Liver (tissue), 9 donors: Measurements from ENCODE around the gene TMEM245. TPM values are rescaled to one million over a fixed set of nuclear protein-coding genes. Genes with fewer than 3 reads are reported as not detected.

ENCODE experiments used
- DNase-seq: peaks from one replicate; pipeline ENCODE4 v3.0.0-alpha.2; 2017; ENCODE audit warnings: low spot score
- H3K27ac ChIP-seq, 2 donors: one replicate each; pipeline ENCODE4 v1.7.0; 2013; ENCODE audit warnings: inconsistent platforms in 2 of 2, low read length in 2 of 2, control low read depth in 1 of 2, low read depth in 1 of 2, mild to moderate bottlenecking in 1 of 2
- H3K27me3 ChIP-seq, 4 donors: one replicate each; pipeline versions ENCODE4 v1.6.1 to v1.7.0; 2013; ENCODE audit warnings: low read length in 3 of 4, inconsistent platforms in 1 of 4, mild to moderate bottlenecking in 1 of 4, moderate library complexity in 1 of 4; ENCODE audit not compliant: control insufficient read depth in 4 of 4, insufficient read depth in 4 of 4
- H3K36me3 ChIP-seq, 4 donors: one replicate each; pipeline versions ENCODE4 v1.6.1 to v1.7.0; 2013; ENCODE audit warnings: low read length in 3 of 4, mild to moderate bottlenecking in 3 of 4, low read depth in 1 of 4, moderate library complexity in 1 of 4; ENCODE audit not compliant: control insufficient read depth in 4 of 4, insufficient read depth in 3 of 4
- H3K4me1 ChIP-seq, 4 donors: one replicate each; pipeline versions ENCODE4 v1.6.1 to v1.7.0; 2013; ENCODE audit warnings: low read length in 3 of 4, mild to moderate bottlenecking in 3 of 4, moderate library complexity in 1 of 4; ENCODE audit not compliant: control insufficient read depth in 4 of 4, insufficient read depth in 4 of 4
- H3K4me3 ChIP-seq, 3 donors: one replicate each; pipeline versions ENCODE4 v1.6.1 to v1.7.0; 2013; ENCODE audit warnings: low read length in 3 of 3, control low read depth in 1 of 3, low read depth in 1 of 3, mild to moderate bottlenecking in 1 of 3
- H3K9ac ChIP-seq, 2 donors: one replicate each; pipeline ENCODE4 v1.7.0; 2013; ENCODE audit warnings: low read length in 2 of 2, mild to moderate bottlenecking in 2 of 2, moderate library complexity in 2 of 2, control low read depth in 1 of 2, low read depth in 1 of 2
- H3K9me3 ChIP-seq, 4 donors: one replicate each; pipeline versions ENCODE4 v1.6.1 to v1.7.0; 2013; ENCODE audit warnings: low read length in 3 of 4; ENCODE audit not compliant: control insufficient read depth in 4 of 4
- ATF3 ChIP-seq: IDR thresholded peaks from 2 replicates; pipeline ENCODE4 v1.6.1; 2016; ENCODE audit warnings: antibody characterized with exemption
- EGR1 ChIP-seq, 2 donors: IDR thresholded peaks; 2 replicates each; pipeline ENCODE4 v1.6.1; 2016 to 2018; ENCODE audit warnings: antibody characterized with exemption in 2 of 2, low read depth in 2 of 2
- FOXA1 ChIP-seq: IDR thresholded peaks from 2 replicates; pipeline ENCODE4 v1.6.1; 2016; ENCODE audit warnings: antibody characterized with exemption
- FOXA2 ChIP-seq: IDR thresholded peaks from 2 replicates; pipeline ENCODE4 v1.6.1; 2016; ENCODE audit warnings: antibody characterized with exemption
- GABPA ChIP-seq, 2 donors: IDR thresholded peaks in 1 of 2; conservative IDR thresholded peaks in 1 of 2; 2 replicates each; pipeline ENCODE4 v1.6.1; 2016; ENCODE audit warnings: antibody characterized with exemption in 2 of 2, mild to moderate bottlenecking in 1 of 2, moderate library complexity in 1 of 2
- HNF4A ChIP-seq, 2 donors: conservative IDR thresholded peaks; 2 replicates each; pipeline ENCODE4 v1.6.1; 2016; ENCODE audit warnings: antibody characterized with exemption in 2 of 2, mild to moderate bottlenecking in 2 of 2
- JUND ChIP-seq, 2 donors: IDR thresholded peaks; 2 replicates each; pipeline ENCODE4 v1.6.1; 2016; ENCODE audit warnings: antibody characterized with exemption in 2 of 2
- MAX ChIP-seq: IDR thresholded peaks from 2 replicates; pipeline ENCODE4 v1.6.1; 2016; ENCODE audit warnings: antibody characterized with exemption
- NR2F2 ChIP-seq: IDR thresholded peaks from 2 replicates; pipeline ENCODE4 v1.6.1; 2016; ENCODE audit warnings: antibody characterized with exemption
- RAD21 ChIP-seq, 2 donors: IDR thresholded peaks; 2 replicates each; pipeline ENCODE4 v1.6.1; 2016; ENCODE audit warnings: antibody characterized with exemption in 2 of 2, mild to moderate bottlenecking in 2 of 2
- RXRA ChIP-seq, 2 donors: IDR thresholded peaks; 2 replicates each; pipeline ENCODE4 v1.6.1; 2017 to 2018; ENCODE audit warnings: antibody characterized with exemption in 2 of 2, mild to moderate bottlenecking in 1 of 2
- SP1 ChIP-seq: IDR thresholded peaks from 2 replicates; pipeline ENCODE4 v1.6.1; 2018; ENCODE audit warnings: antibody characterized with exemption, mild to moderate bottlenecking
- TAF1 ChIP-seq: conservative IDR thresholded peaks from 2 replicates; pipeline ENCODE4 v1.6.1; 2016; ENCODE audit warnings: antibody characterized with exemption, mild to moderate bottlenecking
- YY1 ChIP-seq: IDR thresholded peaks from 2 replicates; pipeline ENCODE4 v1.6.1; 2016; ENCODE audit warnings: antibody characterized with exemption, mild to moderate bottlenecking
- WGBS: extraction: QIAGEN DNeasy Blood & Tissue Kit; methylation state at CpG from one replicate; pipeline ENCODE4 v1.1.7; 2013; 5-methylcytosine and 5-hydroxymethylcytosine counted together
- polyA plus RNA-seq, 2 donors: library from polyadenylated mRNA; stranded (reverse) in 1 of 2; unstranded in 1 of 2; fragments of 200-250 nt in 1 of 2; fragments of >200 nt in 1 of 2; fragmentation: Nextera tagmentation in 1 of 2; extraction: Ambion mirVana in 1 of 2; gene quantifications; one replicate each; pipeline versions ENCODE4 v1.2.1 to v1.2.3, GENCODE V29; 2013 to 2015
- total RNA-seq, 2 donors: library from RNA; depleted of rRNA; stranded (reverse); fragments of >200 nt; gene quantifications; one replicate each; pipeline ENCODE4 v1.2.3, GENCODE V29; 2014
- TF ChIP-seq, protein P1 (sequence below): IDR thresholded peaks from 2 replicates; pipeline ENCODE4 v1.6.1; 2016; ENCODE audit warnings: antibody characterized with exemption, mild to moderate bottlenecking
- TF ChIP-seq, protein P2 (sequence below): IDR thresholded peaks from 2 replicates; pipeline ENCODE4 v1.6.1; 2016; ENCODE audit warnings: antibody characterized with exemption
- donor health status: healthy.
- donor health status: healthy.
- donor health status: healthy.
- donor health status: healthy.
- donor health status: healthy.

Gene TMEM245
- total and polyA plus RNA-seq, 4 donors, result 13.7 to 75.3 (median 31.2) TPM

GRCh38 chr9:108991479-108991878 is 128.3 kb downstream of the TMEM245 start (continued):
- TF ChIP-seq YY1, result no peak
- no peak for TF ChIP-seq FOXA1

GRCh38 chr9:108983885-108984284 is 135.9 kb downstream of the TMEM245 start:
- no peak overlapping the region for H3K27ac ChIP-seq
- H3K4me1 ChIP-seq, result no peaks in the 10 kb centered on the region
- no peak for DNase-seq
- H3K27me3 ChIP-seq, result no peaks in the 10 kb centered on the region
- H3K4me3 ChIP-seq, result no peak overlapping the region
- H3K36me3 ChIP-seq, result peaks cover 0 to 5% (median 2%) of the 10 kb centered on the region in 4 donors
- H3K9ac ChIP-seq, result no peak overlapping the region
- H3K9me3 ChIP-seq, result no peaks in the 10 kb centered on the region
- TF ChIP-seq FOXA1, result no peak
- no peak for TF ChIP-seq MAX
- TF ChIP-seq SP1, result no peak
- no peak for TF ChIP-seq NR2F2
- TF ChIP-seq RXRA (IDR thresholded peaks at IDR 0.05), result no peak
- no peak for TF ChIP-seq JUND (IDR thresholded peaks at IDR 0.05)
- no peak for TF ChIP-seq RAD21 (IDR thresholded peaks at IDR 0.05)
- TF ChIP-seq, protein P1, sequence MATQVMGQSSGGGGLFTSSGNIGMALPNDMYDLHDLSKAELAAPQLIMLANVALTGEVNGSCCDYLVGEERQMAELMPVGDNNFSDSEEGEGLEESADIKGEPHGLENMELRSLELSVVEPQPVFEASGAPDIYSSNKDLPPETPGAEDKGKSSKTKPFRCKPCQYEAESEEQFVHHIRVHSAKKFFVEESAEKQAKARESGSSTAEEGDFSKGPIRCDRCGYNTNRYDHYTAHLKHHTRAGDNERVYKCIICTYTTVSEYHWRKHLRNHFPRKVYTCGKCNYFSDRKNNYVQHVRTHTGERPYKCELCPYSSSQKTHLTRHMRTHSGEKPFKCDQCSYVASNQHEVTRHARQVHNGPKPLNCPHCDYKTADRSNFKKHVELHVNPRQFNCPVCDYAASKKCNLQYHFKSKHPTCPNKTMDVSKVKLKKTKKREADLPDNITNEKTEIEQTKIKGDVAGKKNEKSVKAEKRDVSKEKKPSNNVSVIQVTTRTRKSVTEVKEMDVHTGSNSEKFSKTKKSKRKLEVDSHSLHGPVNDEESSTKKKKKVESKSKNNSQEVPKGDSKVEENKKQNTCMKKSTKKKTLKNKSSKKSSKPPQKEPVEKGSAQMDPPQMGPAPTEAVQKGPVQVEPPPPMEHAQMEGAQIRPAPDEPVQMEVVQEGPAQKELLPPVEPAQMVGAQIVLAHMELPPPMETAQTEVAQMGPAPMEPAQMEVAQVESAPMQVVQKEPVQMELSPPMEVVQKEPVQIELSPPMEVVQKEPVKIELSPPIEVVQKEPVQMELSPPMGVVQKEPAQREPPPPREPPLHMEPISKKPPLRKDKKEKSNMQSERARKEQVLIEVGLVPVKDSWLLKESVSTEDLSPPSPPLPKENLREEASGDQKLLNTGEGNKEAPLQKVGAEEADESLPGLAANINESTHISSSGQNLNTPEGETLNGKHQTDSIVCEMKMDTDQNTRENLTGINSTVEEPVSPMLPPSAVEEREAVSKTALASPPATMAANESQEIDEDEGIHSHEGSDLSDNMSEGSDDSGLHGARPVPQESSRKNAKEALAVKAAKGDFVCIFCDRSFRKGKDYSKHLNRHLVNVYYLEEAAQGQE, result no peak
- TF ChIP-seq HNF4A (conservative IDR thresholded peaks at IDR 0.05), result no peak
- TF ChIP-seq GABPA (IDR thresholded peaks at IDR 0.05 in 1 of 2, conservative IDR thresholded peaks at IDR 0.05 in 1 of 2), result no peak

DNA sequence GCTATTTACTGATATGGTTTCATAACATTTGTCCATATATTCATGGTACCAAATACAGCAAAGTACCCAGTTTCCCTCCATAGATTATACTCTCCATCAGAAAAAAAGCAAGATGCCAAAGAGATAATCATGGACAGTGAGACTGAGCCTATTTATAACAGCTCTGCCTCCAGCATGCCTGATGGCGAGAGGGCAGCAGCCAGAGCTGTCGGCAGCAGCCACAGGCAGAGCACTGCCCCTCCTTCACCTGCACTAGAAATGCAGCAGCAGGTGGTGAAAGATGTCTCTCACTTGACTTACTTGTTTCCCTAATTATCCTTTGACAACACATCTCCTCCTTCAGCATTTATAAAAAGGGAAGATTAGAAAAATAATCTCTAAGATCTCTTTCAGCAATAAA is 138.9 kb downstream of the TMEM245 start:
- Histone ChIP-seq H3K36me3 (peaks cover 0 to 6% (median 4%) of the 10 kb centered on the region in 4 donors), H3K4me1 (no peaks in the 10 kb centered on the region), H3K9ac (no peak overlapping the region), H3K9me3 (no peaks in the 10 kb centered on the region), H3K4me3 (no peak overlapping the region), H3K27me3 (no peaks in the 10 kb centered on the region), H3K27ac (no peak overlapping the region)
- 100% methylated on average over 2 of the region's 2 CpGs for WGBS
- no peak for DNase-seq
- TF ChIP-seq, protein P2, sequence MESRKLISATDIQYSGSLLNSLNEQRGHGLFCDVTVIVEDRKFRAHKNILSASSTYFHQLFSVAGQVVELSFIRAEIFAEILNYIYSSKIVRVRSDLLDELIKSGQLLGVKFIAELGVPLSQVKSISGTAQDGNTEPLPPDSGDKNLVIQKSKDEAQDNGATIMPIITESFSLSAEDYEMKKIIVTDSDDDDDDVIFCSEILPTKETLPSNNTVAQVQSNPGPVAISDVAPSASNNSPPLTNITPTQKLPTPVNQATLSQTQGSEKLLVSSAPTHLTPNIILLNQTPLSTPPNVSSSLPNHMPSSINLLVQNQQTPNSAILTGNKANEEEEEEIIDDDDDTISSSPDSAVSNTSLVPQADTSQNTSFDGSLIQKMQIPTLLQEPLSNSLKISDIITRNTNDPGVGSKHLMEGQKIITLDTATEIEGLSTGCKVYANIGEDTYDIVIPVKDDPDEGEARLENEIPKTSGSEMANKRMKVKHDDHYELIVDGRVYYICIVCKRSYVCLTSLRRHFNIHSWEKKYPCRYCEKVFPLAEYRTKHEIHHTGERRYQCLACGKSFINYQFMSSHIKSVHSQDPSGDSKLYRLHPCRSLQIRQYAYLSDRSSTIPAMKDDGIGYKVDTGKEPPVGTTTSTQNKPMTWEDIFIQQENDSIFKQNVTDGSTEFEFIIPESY, result no peak
- TF ChIP-seq FOXA2 (no peak), GABPA (IDR thresholded peaks at IDR 0.05 in 1 of 2, conservative IDR thresholded peaks at IDR 0.05 in 1 of 2) (no peak), YY1 (no peak), TAF1 (no peak), ATF3 (no peak), EGR1 (IDR thresholded peaks at IDR 0.05; ENCODE audit: low read depth in 2 of 2) (no peak), RXRA (IDR thresholded peaks at IDR 0.05) (no peak)
- TF ChIP-seq, protein P1, result no peak
